ENCODE measurements around the gene ANKRD28.
"Not testable (repeated sequence)": the region's sequence is repeated elsewhere in the genome, so short reads cannot be mapped to it uniquely, and the experiment has no call there.

Gene ANKRD28

DNA sequence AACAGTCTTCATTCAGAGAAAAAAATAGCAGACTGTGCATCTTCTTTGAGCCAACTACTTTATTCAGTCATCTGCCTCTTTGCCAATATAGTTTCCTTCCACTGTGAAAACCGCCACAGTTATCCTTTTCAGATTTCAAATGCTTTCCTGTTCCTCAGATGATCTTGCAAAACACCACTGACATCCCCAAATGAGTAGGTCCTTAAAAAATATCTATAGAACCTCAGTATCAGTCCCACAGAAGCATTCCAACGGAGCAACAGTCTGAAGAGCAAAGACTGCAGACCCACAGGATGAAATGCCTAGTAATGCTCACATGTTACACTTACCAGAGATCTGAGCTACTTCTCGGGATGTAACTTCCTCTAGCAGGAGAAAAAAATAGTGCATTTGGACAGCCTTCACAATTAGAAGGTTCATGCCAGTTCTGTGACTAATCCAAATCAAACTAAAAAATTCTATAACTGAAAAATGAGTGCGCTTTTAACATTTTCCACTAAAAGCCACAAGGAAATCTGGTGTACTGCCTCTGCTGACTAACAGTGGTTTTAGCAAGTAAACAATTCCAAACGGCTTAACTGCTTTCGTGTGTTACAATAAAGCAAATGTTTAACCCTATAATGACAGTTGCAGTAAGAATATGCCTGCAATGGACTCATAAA lies at the start of gene ANKRD28:
Gene ANKRD28 (minus strand): TSS at position 338 of the 662 bp plus-strand sequence. CDS start 1,458 bp downstream, outside the sequence.
- DNase-seq = peak; percentile 50

DNA sequence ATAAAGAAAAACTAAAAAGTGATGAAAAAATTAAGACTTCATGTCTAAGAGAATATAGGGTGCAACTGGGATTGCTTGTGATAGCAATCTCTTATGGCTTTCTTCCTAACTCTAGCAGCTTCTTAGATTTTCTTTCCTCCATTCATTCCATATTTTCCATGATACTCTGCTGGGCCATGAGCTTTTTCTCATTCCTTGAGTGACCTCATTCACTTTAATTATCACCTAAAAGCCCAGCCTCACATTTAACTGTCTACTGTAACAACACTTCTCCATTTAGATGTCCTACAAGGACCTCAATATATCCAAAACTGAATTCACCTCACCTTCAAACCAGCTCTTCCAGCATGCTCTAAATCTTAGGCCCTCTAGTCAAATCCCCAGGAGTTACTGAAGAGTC lies 49.5 kb upstream of the ANKRD28 start:
- no peak for DNase-seq

GRCh38 chr3:15846606-15847005 lies 48.8 kb upstream of the ANKRD28 start:
- DNase-seq = no peak

DNA sequence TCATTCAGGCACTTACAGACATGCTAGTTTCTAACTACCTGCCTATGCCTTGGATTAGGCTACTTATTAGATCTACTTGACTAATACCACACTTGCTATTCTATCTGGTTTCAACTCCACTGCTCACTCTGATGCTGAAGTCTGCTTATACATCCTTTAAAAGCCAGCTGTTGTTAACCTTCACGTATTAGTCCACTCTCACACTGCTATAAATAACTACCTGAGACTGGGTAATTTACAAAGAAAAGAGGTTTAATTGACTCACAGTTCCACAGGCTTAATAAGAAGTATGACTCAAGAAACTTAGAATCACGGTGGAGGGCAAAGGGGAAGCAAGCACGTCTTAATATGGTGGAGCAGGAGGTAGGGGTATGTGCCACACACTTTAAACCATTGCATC lies 47.7 kb upstream of the ANKRD28 start:
- no peak for DNase-seq

DNA sequence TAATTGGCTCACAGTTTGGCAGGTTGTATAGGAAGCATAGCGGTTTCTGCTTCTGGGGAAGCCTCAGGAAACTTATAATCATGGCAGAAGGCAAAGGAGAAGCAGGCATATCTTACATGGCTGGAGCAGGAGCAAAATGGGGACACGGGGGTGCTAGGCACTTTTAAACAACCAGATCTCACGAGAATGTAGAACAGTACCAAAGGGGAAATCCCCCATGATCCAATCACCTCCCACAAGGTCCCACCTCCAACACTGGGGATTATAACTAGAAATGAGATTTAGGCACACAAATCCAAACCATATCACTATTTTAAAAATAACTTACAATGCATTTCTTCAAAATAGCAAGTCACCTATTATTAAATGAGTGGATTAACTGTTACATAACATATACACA lies 47.1 kb upstream of the ANKRD28 start:
- no peak for DNase-seq

GRCh38 chr3:15841091-15841973 lies 43.6 kb upstream of the ANKRD28 start:
- DNase-seq = not testable (repeated sequence)

DNA sequence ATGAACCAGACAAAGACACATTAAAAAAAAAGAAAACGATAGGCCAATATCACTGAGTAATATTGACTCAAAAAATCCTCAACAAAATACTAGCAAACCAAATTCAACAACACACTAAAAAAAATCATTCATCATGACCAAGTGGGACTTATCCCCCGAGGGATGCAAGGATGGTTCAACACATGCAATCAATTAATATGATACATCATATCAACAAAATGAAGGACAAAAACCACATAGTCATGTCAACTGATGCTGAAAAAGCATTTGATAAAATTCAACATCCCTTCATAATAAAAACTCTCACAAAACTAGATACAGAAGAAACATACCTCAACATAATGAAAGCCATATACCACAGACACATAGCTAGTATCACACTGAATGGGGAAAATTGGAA lies 41.8 kb upstream of the ANKRD28 start:
- no peak for DNase-seq

DNA sequence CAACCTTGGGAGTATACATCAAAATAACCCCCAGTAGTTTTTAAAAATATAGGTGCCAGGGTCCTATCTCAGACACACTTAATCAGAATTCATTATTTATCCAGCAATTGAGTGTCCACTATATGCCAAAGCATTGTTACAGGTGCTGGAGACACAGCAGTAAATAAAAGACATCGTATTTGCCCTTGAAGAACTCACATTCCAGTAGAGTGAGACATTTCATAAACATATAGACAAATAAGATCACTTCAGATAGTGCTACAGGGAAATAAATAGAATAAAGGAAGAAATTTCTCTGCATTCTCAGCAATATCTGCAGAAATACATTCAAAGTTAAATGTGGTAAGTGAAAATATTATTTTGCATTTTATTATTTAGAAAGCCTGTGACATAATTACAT lies 34.1 kb upstream of the ANKRD28 start:
- DNase-seq = no peak

- no peak for DNase-seq
Observed at GRCh38 chr3:15825016-15825415, 27.2 kb upstream of the ANKRD28 start.

DNA sequence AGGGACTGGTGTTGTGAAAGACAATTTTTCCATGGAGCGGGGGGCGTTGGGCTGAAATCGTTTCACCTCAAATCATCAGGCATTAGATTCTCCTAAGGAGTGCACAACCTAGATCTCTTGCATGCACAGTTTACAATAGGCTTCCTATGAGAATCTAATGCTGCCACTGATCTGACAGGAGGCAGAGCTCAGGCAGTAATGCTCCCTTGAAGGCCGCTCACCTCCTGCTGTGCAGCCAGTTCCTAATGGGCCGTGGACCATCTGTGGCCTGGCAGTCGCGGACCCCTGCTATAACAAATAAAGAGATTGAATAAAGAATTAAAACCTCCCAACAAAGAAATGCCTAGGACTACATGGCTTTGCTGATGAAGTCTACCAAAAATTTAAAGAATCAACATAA lies 25.3 kb upstream of the ANKRD28 start:
- no peak for DNase-seq

DNA sequence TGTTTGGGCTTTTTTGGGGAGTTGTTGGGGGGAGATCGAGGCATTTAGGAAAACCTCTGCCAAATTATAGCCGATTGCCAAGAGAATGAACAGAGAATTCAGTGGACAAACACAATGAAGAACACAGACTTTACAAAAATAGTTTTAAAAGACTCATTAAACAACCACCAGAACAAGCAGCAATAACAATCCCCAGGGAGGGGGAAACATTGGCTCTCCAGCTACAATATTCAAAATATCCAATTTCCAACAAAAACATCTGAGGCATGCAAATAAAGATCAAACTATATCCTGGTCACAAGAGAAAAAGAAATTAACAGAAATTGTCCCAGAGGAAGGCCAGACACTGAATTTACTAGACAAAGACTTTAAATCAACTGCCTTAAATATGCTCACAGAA lies 24.5 kb upstream of the ANKRD28 start:
- DNase-seq = no peak

GRCh38 chr3:15820911-15821310 lies 23.1 kb upstream of the ANKRD28 start:
- DNase-seq = no peak

GRCh38 chr3:15819576-15819975 lies 21.8 kb upstream of the ANKRD28 start:
- no peak for DNase-seq

DNA sequence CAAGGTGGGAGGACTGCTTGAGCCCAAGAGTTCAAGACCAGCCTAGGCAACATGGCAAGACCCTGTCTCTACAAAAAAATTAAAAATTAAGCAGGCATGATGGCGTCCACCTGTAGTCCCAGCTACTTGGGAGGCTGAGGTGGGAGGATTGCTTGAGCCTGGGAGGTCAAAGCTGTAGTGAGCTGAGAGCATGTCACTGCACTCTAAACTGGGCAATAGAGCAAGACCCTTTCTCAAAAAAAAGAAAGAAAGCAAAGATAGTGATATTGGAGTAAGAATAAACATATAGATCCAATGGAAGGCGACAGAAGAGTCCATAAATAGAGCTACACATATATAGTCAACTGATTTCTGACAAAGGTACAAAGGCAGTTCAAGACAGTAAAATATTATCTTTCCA lies 21.3 kb upstream of the ANKRD28 start:
- DNase-seq = no peak

GRCh38 chr3:15815696-15816095 lies 17.9 kb upstream of the ANKRD28 start:
- DNase-seq = no peak

DNA sequence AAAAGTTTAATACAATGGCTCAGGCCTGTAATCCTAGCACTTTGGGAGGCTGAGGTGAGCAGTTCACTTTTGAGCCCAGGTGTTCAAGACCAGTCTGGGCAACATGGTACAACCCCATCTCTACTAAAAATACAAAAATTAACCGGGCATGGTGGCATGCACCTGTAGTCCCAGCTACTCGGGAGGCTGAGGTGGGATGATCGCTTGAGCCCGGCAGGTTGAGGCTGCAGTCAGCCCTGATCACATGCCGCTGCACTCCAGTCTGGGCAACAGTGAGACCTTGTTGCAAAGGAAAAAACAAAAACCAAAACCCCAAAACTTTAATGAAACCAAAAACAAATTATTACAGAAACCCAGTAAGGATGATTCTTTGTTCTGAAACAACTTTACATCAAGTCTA lies 15.3 kb upstream of the ANKRD28 start:
- DNase-seq = not testable (repeated sequence)

- DNase-seq = no peak
Observed at GRCh38 chr3:15812183-15812582, 14.4 kb upstream of the ANKRD28 start.

- DNase-seq = no peak
Observed at GRCh38 chr3:15810702-15811101, 12.9 kb upstream of the ANKRD28 start.

DNA sequence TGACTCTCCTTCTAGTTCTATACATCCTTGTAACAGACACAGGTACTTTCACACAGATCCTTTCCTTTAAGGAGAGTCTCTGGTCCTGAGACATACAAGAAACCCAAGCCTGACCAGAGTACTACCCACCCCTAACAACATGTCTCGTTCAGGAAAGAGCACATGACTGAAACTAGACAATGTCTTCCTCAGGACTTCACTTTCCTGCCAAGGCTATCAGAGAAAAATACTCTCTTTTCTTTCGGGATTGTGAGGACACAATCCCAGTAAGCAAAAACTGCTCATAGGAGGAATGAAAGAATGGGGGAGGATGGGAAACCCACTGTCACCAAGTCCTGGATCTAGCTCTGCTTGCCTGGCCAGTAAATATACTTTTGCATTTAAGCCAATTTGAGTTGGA lies 11.5 kb upstream of the ANKRD28 start:
- no peak for DNase-seq

GRCh38 chr3:15808679-15809310 lies 11.0 kb upstream of the ANKRD28 start:
- no peak for DNase-seq

GRCh38 chr3:15805756-15806266 lies 8.0 kb upstream of the ANKRD28 start:
- no peak for DNase-seq

- DNase-seq = no peak
Observed at GRCh38 chr3:15804553-15805095, 6.8 kb upstream of the ANKRD28 start.

DNA sequence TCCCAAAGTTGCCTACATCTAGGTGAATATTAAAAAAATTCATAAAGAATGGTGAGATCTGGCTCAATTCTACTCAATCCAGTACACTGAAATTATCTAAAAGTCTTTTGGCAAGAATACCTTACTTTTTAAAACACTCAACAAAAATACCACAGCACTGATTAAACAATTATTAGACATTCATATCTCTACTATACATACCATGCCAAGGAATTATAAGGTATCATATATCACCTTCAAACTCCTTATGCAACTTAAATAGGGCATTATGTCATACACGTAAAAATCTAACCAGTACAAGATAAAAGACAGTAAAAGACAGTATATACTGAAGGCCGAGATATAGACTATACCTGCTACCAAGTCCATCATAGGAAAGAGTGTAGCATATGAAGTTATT lies 6.1 kb upstream of the ANKRD28 start:
- no peak for DNase-seq
